Activated CD8-positive, alpha-beta T cell treated with anti-CD3 and anti-CD28 coated beads, Interleukin-2, amount 10 ng/mL, durations not matched to agents 7 days and 5 days (primary cell): Measurements from ENCODE around the gene IGFBP4. TPM values are rescaled to one million over a fixed set of nuclear protein-coding genes. Genes with fewer than 3 reads are reported as not detected.

Experiments used
- ATAC-seq: fragments of 150-1000 bp; cut with Tn5 transposase; one replicate; pipeline ENCODE4 v1.10.0; 2021; ENCODE audit warnings: moderate library complexity
- CTCF ChIA-PET: fragments of 350-600 bp; sonication (Branson Sonifier 250); formaldehyde crosslinking; loops from one replicate; lab custom pipeline; 2021; ENCODE audit warnings: antibody characterized with exemption; lab: Charles Lee
- POLR2A ChIA-PET: fragments of 350-600 bp; sonication (Branson Sonifier 250); formaldehyde crosslinking; loops from one replicate; lab custom pipeline; 2021; ENCODE audit warnings: antibody characterized with exemption; lab: Charles Lee
- DNase-seq: peaks from one replicate; pipeline ENCODE4 v3.0.0-alpha.2; 2020
- H3K27ac Mint-ChIP-seq: one replicate; pipeline ENCODE4 v1.8.0; 2021; ENCODE audit warnings: mild to moderate bottlenecking, mixed read lengths
- H3K27me3 Mint-ChIP-seq: one replicate; pipeline ENCODE4 v1.8.0; 2021; ENCODE audit warnings: low read depth, mixed read lengths
- H3K36me3 Mint-ChIP-seq: one replicate; pipeline ENCODE4 v1.8.0; 2021; ENCODE audit warnings: low read depth, mixed read lengths
- H3K4me1 Mint-ChIP-seq: one replicate; pipeline ENCODE4 v1.8.0; 2021; ENCODE audit warnings: low read depth, mixed read lengths
- H3K4me3 Mint-ChIP-seq: one replicate; pipeline ENCODE4 v1.8.0; 2021; ENCODE audit warnings: mild to moderate bottlenecking, mixed read lengths
- H3K9me3 Mint-ChIP-seq: one replicate; pipeline ENCODE4 v1.8.0; 2022; ENCODE audit warnings: mixed read lengths; ENCODE audit not compliant: insufficient read depth
- total RNA-seq, 2 experiments: library from RNA; stranded (reverse); gene quantifications; one replicate each; pipeline ENCODE4 v1.2.3, GENCODE V29; 2021

Gene IGFBP4
- total RNA-seq, 2 experiments from 2014 or later = 28.7 to 28.9 TPM

- POLR2A ChIA-PET = interaction anchor here (0.8 to 2.1 kb wide), 2 partner anchors 14 to 91 kb away, joined by 3 to 9 read pairs; partner anchors contain the start of gene TOP2A
- CTCF ChIA-PET = interaction anchor here (1.1 to 4.0 kb wide), 4 partner anchors 13 to 101 kb away, joined by 3 to 22 read pairs (median 4); partner anchors contain the start of genes IGFBP4 and TOP2A
- Mint-ChIP-seq H3K27me3 (peaks cover 12% of the 10 kb centered on the region), H3K27ac (no peak overlapping the region), H3K9me3 (no peaks in the 10 kb centered on the region), H3K36me3 (no peaks in the 10 kb centered on the region), H3K4me1 (peaks cover 25% of the 10 kb centered on the region), H3K4me3 (no peak overlapping the region)
- ATAC-seq (no peak), DNase-seq (no peak)
Observed at GRCh38 chr17:40431231-40431602, 12.0 kb upstream of the IGFBP4 start.

- DNase-seq (no peak), ATAC-seq (peak; percentile 18)
- ChIA-PET POLR2A (interaction anchor here (1.4 kb wide), 1 partner anchor 15 kb away, joined by 3 read pairs; no protein-coding TSS in a partner anchor), CTCF (interaction anchor here (0.8 to 4.0 kb wide), 8 partner anchors 9 to 127 kb away, joined by 3 to 22 read pairs (median 6); partner anchors contain the start of genes IGFBP4 and TOP2A)
- H3K36me3 Mint-ChIP-seq = no peaks in the 10 kb centered on the region
- no peak overlapping the region for H3K4me3 Mint-ChIP-seq
- H3K27me3 Mint-ChIP-seq = peaks cover 10% of the 10 kb centered on the region
- H3K4me1 Mint-ChIP-seq = peaks cover 20% of the 10 kb centered on the region
- H3K9me3 Mint-ChIP-seq = no peaks in the 10 kb centered on the region
- no peak overlapping the region for H3K27ac Mint-ChIP-seq
Observed at GRCh38 chr17:40432864-40433528, 10.3 kb upstream of the IGFBP4 start.

GRCh38 chr17:40433551-40434415 is 9.5 kb upstream of the IGFBP4 start:
- H3K4me3 Mint-ChIP-seq = no peak overlapping the region
- no peak overlapping the region for H3K27ac Mint-ChIP-seq
- ChIA-PET CTCF (interaction anchor here (1.0 to 4.0 kb wide), 8 partner anchors 9 to 127 kb away, joined by 3 to 22 read pairs (median 6); partner anchors contain the start of genes IGFBP4 and TOP2A), POLR2A (interaction anchor here (0.9 to 1.4 kb wide), 2 partner anchors 8 to 16 kb away, joined by 3 to 5 read pairs; no protein-coding TSS in a partner anchor)
- H3K27me3 Mint-ChIP-seq = peaks cover 8% of the 10 kb centered on the region
- no peaks in the 10 kb centered on the region for H3K36me3 Mint-ChIP-seq
- peaks cover 20% of the 10 kb centered on the region for H3K4me1 Mint-ChIP-seq
- ATAC-seq (peak; percentile 77), DNase-seq (peak; percentile 54)
- H3K9me3 Mint-ChIP-seq = no peaks in the 10 kb centered on the region

- H3K27ac Mint-ChIP-seq = no peak overlapping the region
- ATAC-seq = no peak
- H3K4me1 Mint-ChIP-seq = peaks cover 30% of the 10 kb centered on the region
- H3K27me3 Mint-ChIP-seq = peaks cover 4% of the 10 kb centered on the region
- H3K36me3 Mint-ChIP-seq = no peaks in the 10 kb centered on the region
- no peak overlapping the region for H3K4me3 Mint-ChIP-seq
- POLR2A ChIA-PET = interaction anchor here (1.3 kb wide), 1 partner anchor 19 kb away, joined by 6 read pairs; the partner anchor contains the start of gene TOP2A
- H3K9me3 Mint-ChIP-seq = no peaks in the 10 kb centered on the region
- CTCF ChIA-PET = interaction anchor here (1.0 to 5.1 kb wide), 5 partner anchors 10 to 96 kb away, joined by 3 to 35 read pairs (median 5); partner anchors contain the start of gene TOP2A
- DNase-seq = no peak
Observed at GRCh38 chr17:40436636-40437035, 6.6 kb upstream of the IGFBP4 start.

- Mint-ChIP-seq H3K4me3 (no peak overlapping the region), H3K36me3 (no peaks in the 10 kb centered on the region), H3K4me1 (peaks cover 30% of the 10 kb centered on the region), H3K9me3 (no peaks in the 10 kb centered on the region), H3K27me3 (peaks cover 4% of the 10 kb centered on the region), H3K27ac (no peak overlapping the region)
- ATAC-seq (peak; percentile 48), DNase-seq (peak; percentile 43)
- ChIA-PET CTCF (interaction anchor here (0.8 to 5.1 kb wide), 11 partner anchors 10 to 123 kb away, joined by 3 to 35 read pairs (median 5); partner anchors contain the start of gene TOP2A), POLR2A (interaction anchor here (0.9 to 1.3 kb wide), 3 partner anchors 12 to 96 kb away, joined by 3 to 6 read pairs (median 3); partner anchors contain the start of gene TOP2A)
Observed at GRCh38 chr17:40437095-40437732, 6.0 kb upstream of the IGFBP4 start.

GRCh38 chr17:40440166-40440565 is 3.1 kb upstream of the IGFBP4 start:
- Mint-ChIP-seq H3K9me3 (no peaks in the 10 kb centered on the region), H3K27ac (no peak overlapping the region), H3K27me3 (peaks cover 2% of the 10 kb centered on the region), H3K4me1 (peaks cover 43% of the 10 kb centered on the region), H3K36me3 (no peaks in the 10 kb centered on the region), H3K4me3 (no peak overlapping the region)
- DNase-seq (no peak), ATAC-seq (no peak)
- CTCF ChIA-PET = interaction anchor here (1.1 to 5.9 kb wide), 5 partner anchors 13 to 93 kb away, joined by 3 to 49 read pairs (median 3); partner anchors contain the start of gene TOP2A
- POLR2A ChIA-PET = interaction anchor here (1.3 kb wide), 1 partner anchor 24 kb away, joined by 3 read pairs; no protein-coding TSS in a partner anchor

- Mint-ChIP-seq H3K36me3 (peaks cover 2% of the 10 kb centered on the region), H3K4me3 (peak overlapping the region; percentile 62), H3K4me1 (peaks cover 54% of the 10 kb centered on the region), H3K27me3 (peaks cover 2% of the 10 kb centered on the region), H3K27ac (no peak overlapping the region), H3K9me3 (no peaks in the 10 kb centered on the region)
- ChIA-PET CTCF (interaction anchor here (1.6 to 5.9 kb wide), 6 partner anchors 8 to 92 kb away, joined by 3 to 78 read pairs (median 24); partner anchors contain the start of gene TOP2A), POLR2A (interaction anchor here (3.3 kb wide), 1 partner anchor 25 kb away, joined by 36 read pairs; the partner anchor contains the start of gene TOP2A)
- ATAC-seq (no peak), DNase-seq (no peak)
Observed at GRCh38 chr17:40442392-40443195, 656 bp upstream of the IGFBP4 start.

- peak overlapping the region; percentile 92 for H3K27ac Mint-ChIP-seq
- peak overlapping the region; percentile 82 for H3K4me3 Mint-ChIP-seq
- peaks cover 58% of the 10 kb centered on the region for H3K4me1 Mint-ChIP-seq
- DNase-seq (peak; percentile 42), ATAC-seq (peak; percentile 8)
- H3K9me3 Mint-ChIP-seq = no peaks in the 10 kb centered on the region
- peaks cover 2% of the 10 kb centered on the region for H3K27me3 Mint-ChIP-seq
- H3K36me3 Mint-ChIP-seq = peaks cover 2% of the 10 kb centered on the region
- CTCF ChIA-PET = interaction anchor here (0.8 to 5.9 kb wide), 20 partner anchors 9 to 142 kb away, joined by 3 to 78 read pairs (median 6); partner anchors contain the start of genes TNS4 and TOP2A
- POLR2A ChIA-PET = interaction anchor here (0.6 to 3.3 kb wide), 9 partner anchors 13 to 529 kb away, joined by 3 to 36 read pairs (median 4); partner anchors contain the start of gene TOP2A
Observed at GRCh38 chr17:40443988-40444899, 994 bp downstream of the IGFBP4 start.

GRCh38 chr17:40445751-40446468 is 2.7 kb downstream of the IGFBP4 start:
- DNase-seq (no peak), ATAC-seq (no peak)
- Mint-ChIP-seq H3K4me1 (peaks cover 62% of the 10 kb centered on the region), H3K9me3 (no peaks in the 10 kb centered on the region), H3K4me3 (peak overlapping the region; percentile 82), H3K27ac (peak overlapping the region; percentile 92), H3K36me3 (peaks cover 2% of the 10 kb centered on the region), H3K27me3 (no peaks in the 10 kb centered on the region)
- ChIA-PET CTCF (interaction anchor here (2.5 to 6.7 kb wide), 5 partner anchors 71 to 144 kb away, joined by 6 to 78 read pairs (median 15); no protein-coding TSS in a partner anchor), POLR2A (interaction anchor here (0.7 to 1.1 kb wide), 3 partner anchors 9 to 1415 kb away, joined by 3 read pairs; no protein-coding TSS in a partner anchor)
